ENCODE results near the gene TLE1. TPM values are rescaled to one million over a fixed set of nuclear protein-coding genes. Genes with fewer than 3 reads are reported as not detected.

The TLE1 gene
- total RNA-seq, 6 experiments from 2014 or later = 6.7 to 15.3 (median 13.0) TPM

DNA sequence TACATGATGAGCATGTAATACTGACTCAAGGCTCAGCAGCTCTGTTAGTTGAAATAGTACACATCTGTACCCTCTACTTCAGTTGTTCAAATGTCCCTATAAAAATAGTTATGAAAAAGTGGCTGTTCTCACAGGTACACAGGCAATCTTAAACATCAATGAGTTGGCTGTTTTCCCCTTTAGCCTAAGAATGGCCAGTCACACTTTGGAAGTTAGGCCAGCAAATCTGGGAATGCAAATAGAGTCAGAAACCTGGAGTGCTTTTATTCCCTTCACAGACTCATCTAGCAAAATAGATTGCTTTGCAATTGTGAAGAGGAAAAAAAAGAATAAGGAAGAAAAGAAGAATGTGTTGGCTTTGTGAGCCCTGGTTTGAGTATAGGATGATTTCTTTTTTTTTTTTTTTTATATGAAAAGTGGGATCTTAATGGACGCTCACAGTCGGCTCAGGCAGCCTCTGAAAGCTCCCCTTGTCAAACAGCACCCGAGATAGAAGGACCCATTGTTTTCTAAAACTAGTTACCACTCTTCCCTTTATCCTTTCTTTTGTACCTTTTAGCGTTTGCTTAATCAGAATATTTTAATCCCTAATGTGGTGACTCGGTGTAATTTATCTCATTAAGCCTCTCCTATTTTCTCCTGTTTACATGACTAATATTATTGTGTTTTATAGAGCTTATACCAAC lies 27.9 kb upstream of the TLE1 start:
- H3K36me3 Mint-ChIP-seq (ENCODE audit: low read depth) = no peaks in the 10 kb centered on the region; the same call in 1 of the 2 replicates
- no peaks in the 10 kb centered on the region for H3K4me1 Mint-ChIP-seq (ENCODE audit: low read depth)
- DNase-seq = no peak
- H3K27me3 Mint-ChIP-seq (ENCODE audit: insufficient read depth) = peaks cover 8% of the 10 kb centered on the region
- H3K27ac Mint-ChIP-seq = no peak overlapping the region
- no peak overlapping the region for H3K4me3 Mint-ChIP-seq
- TF ChIP-seq, protein P1, sequence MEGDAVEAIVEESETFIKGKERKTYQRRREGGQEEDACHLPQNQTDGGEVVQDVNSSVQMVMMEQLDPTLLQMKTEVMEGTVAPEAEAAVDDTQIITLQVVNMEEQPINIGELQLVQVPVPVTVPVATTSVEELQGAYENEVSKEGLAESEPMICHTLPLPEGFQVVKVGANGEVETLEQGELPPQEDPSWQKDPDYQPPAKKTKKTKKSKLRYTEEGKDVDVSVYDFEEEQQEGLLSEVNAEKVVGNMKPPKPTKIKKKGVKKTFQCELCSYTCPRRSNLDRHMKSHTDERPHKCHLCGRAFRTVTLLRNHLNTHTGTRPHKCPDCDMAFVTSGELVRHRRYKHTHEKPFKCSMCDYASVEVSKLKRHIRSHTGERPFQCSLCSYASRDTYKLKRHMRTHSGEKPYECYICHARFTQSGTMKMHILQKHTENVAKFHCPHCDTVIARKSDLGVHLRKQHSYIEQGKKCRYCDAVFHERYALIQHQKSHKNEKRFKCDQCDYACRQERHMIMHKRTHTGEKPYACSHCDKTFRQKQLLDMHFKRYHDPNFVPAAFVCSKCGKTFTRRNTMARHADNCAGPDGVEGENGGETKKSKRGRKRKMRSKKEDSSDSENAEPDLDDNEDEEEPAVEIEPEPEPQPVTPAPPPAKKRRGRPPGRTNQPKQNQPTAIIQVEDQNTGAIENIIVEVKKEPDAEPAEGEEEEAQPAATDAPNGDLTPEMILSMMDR (IDR thresholded peaks at IDR 0.05) = no peak
- H3K9me3 Mint-ChIP-seq = peaks cover 4% of the 10 kb centered on the region; the same call in 1 of the 2 replicates

DNA sequence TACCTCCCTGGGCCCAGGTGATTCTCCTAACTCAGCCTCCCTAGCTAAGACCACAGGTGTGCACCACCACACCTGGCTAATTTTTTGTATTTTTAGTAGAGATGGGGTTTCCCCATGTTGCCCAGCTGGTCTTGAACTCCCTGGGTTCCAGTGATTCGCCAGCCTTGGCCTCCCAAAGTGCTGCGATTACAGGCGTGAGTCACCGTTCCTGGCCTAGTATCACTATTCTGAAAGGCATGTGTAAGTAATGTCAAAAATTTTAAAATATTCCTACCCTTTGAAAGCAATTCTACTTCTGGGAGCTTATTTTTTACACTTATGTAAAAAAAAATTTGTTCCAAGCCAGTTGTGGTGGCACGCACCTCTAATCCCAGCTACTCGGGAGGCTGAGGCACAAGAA lies 27.1 kb upstream of the TLE1 start:
- H3K4me3 Mint-ChIP-seq = no peak overlapping the region
- no peak overlapping the region for H3K27ac Mint-ChIP-seq
- peaks cover 8% of the 10 kb centered on the region for H3K27me3 Mint-ChIP-seq (ENCODE audit: insufficient read depth)
- H3K36me3 Mint-ChIP-seq (ENCODE audit: low read depth) = no peaks in the 10 kb centered on the region; the same call in 1 of the 2 replicates
- H3K4me1 Mint-ChIP-seq (ENCODE audit: low read depth) = no peaks in the 10 kb centered on the region
- DNase-seq = peak; percentile 9
- TF ChIP-seq, protein P1 (IDR thresholded peaks at IDR 0.05) = no peak
- H3K9me3 Mint-ChIP-seq = peaks cover 4% of the 10 kb centered on the region; the same call in 1 of the 2 replicates

- Mint-ChIP-seq H3K36me3 (ENCODE audit: low read depth) (no peaks in the 10 kb centered on the region), H3K4me3 (no peak overlapping the region), H3K4me1 (ENCODE audit: low read depth) (no peaks in the 10 kb centered on the region), H3K27me3 (ENCODE audit: insufficient read depth) (peaks cover 5% of the 10 kb centered on the region), H3K9me3 (no peaks in the 10 kb centered on the region), H3K27ac (no peak overlapping the region)
- TF ChIP-seq, protein P1 (IDR thresholded peaks at IDR 0.05) = no peak
- no peak for DNase-seq
Observed at GRCh38 chr9:81705578-81705977, 16.2 kb upstream of the TLE1 start.

- Mint-ChIP-seq H3K27ac (no peak overlapping the region), H3K27me3 (ENCODE audit: insufficient read depth) (peaks cover 16% of the 10 kb centered on the region)
Observed at GRCh38 chr9:81694541-81694940, 5.2 kb upstream of the TLE1 start.

DNA sequence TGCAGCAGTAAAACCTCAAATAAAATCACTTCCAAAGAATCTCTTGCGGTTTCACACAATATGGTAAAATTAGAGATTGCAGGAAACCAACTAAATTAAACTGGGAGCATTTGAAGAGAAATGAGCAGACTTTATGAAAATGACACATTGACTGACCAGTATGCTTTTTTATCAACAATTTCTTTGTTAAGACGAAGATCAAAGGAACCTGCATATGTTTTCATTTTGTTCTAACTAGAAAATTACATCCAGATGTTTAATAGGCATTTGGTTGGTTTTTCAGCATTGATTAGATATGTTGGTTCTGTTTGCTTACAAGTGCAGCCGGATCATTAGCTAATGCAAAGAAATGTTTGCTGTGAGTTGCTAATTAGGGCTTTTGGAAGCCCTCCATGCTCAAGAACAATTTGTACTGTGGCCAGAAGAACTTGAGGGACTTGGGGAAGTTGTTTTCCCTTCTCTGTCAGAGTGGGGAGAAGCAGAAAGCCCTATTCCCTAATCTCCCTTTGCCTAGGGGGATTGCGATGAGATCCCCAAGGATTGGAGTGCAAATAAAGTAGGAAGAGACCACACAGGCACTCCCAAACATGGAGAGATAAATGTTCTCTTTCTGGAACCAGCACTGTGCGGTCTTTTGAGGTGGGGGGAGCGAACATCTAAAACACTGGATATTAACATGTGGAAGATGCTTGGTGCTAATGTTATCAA lies 4.5 kb upstream of the TLE1 start:
- no peak overlapping the region for H3K4me3 Mint-ChIP-seq
- H3K36me3 Mint-ChIP-seq (ENCODE audit: low read depth) = no peaks in the 10 kb centered on the region
- H3K9me3 Mint-ChIP-seq = no peaks in the 10 kb centered on the region
- no peak overlapping the region for H3K27ac Mint-ChIP-seq
- peaks cover 16% of the 10 kb centered on the region for H3K27me3 Mint-ChIP-seq (ENCODE audit: insufficient read depth)
- DNase-seq = no peak
- H3K4me1 Mint-ChIP-seq (ENCODE audit: low read depth) = peaks cover 19% of the 10 kb centered on the region
- TF ChIP-seq, protein P1 (IDR thresholded peaks at IDR 0.05) = no peak

More at GRCh38 chr9:81694541-81694940, 5.2 kb upstream of the TLE1 start:
- DNase-seq = no peak
- Mint-ChIP-seq H3K9me3 (no peaks in the 10 kb centered on the region), H3K4me1 (ENCODE audit: low read depth) (peaks cover 19% of the 10 kb centered on the region), H3K36me3 (ENCODE audit: low read depth) (no peaks in the 10 kb centered on the region), H3K4me3 (no peak overlapping the region)
- TF ChIP-seq, protein P1 (IDR thresholded peaks at IDR 0.05) = no peak
